Coronary artery (tissue), 2 donors: Measurements from ENCODE around the gene SSBP4.

Experiments
- DNase-seq: peaks from one replicate; pipeline ENCODE4 v3.0.0-alpha.2; 2017; ENCODE audit warnings: low spot score
- H3K27ac ChIP-seq, 2 donors: fragments of 200-600 bp; sonication (generic); one replicate each; pipeline ENCODE4 v1.5.1; 2016 to 2019
- H3K4me3 ChIP-seq: fragments of 200-600 bp; sonication (generic); 2 replicates; pipeline ENCODE4 v1.5.1; 2016; ENCODE audit warnings: mild to moderate bottlenecking, moderate library complexity
- TF ChIP-seq, protein P1 (sequence below): fragments of 200-600 bp; sonication (generic); IDR thresholded peaks from one replicate; pipeline ENCODE4 v1.5.1; 2019; ENCODE audit warnings: antibody characterized with exemption

SSBP4 gene

GRCh38 chr19:18408053-18408476 is 11.1 kb upstream of the SSBP4 start:
- TF ChIP-seq, protein P1, sequence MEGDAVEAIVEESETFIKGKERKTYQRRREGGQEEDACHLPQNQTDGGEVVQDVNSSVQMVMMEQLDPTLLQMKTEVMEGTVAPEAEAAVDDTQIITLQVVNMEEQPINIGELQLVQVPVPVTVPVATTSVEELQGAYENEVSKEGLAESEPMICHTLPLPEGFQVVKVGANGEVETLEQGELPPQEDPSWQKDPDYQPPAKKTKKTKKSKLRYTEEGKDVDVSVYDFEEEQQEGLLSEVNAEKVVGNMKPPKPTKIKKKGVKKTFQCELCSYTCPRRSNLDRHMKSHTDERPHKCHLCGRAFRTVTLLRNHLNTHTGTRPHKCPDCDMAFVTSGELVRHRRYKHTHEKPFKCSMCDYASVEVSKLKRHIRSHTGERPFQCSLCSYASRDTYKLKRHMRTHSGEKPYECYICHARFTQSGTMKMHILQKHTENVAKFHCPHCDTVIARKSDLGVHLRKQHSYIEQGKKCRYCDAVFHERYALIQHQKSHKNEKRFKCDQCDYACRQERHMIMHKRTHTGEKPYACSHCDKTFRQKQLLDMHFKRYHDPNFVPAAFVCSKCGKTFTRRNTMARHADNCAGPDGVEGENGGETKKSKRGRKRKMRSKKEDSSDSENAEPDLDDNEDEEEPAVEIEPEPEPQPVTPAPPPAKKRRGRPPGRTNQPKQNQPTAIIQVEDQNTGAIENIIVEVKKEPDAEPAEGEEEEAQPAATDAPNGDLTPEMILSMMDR: no peak
- Histone ChIP-seq H3K4me3 (no peak overlapping the region), H3K27ac (no peak overlapping the region)
- no peak for DNase-seq

DNA sequence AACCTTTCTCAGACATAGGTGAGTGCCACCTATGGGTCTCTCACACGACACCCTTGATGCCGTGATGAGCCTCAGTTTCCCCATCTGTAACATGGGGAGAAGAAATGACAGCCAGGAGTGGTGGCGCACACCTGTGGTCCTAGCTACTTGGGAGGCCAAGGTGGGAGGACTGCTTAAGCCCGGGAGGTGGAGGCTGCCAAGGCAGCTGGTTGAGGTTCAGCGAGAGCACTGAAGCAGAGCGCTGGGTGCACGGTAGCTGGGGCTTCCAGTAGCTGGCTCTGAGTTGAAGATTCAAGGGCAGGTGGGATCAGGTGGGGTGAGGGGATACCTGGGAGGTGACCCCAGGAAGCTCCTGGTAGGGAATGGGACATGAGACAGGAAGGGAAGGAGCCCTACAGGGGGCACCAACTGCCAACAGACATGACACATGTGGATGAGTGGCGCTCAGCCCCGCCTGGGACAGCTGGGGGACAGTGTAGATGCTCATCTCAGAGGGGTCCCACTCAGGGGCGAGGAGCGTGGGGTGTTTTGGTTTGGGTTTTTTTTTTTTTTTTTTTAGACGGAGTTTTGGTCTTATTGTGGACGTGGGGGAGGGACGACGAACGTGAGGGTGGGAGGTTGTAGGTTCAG is 6.5 kb upstream of the SSBP4 start:
- DNase-seq: peak; percentile 70
- Histone ChIP-seq H3K4me3 (no peak overlapping the region), H3K27ac (no peak overlapping the region)
- TF ChIP-seq, protein P1: no peak

GRCh38 chr19:18414504-18415177 is 4.6 kb upstream of the SSBP4 start:
- H3K4me3 ChIP-seq: peak overlapping the region; percentile 63
- TF ChIP-seq, protein P1: no peak

GRCh38 chr19:18415178-18415867 is 3.9 kb upstream of the SSBP4 start:
- peak overlapping the region; percentile 63 for H3K4me3 ChIP-seq
- TF ChIP-seq, protein P1: no peak
- H3K27ac ChIP-seq: peak overlapping the region; percentile 96 to 97
- DNase-seq: peak; percentile 89

More at GRCh38 chr19:18414504-18415177, 4.6 kb upstream of the SSBP4 start:
- peak overlapping the region; percentile 96 to 97 for H3K27ac ChIP-seq
- DNase-seq: no peak

GRCh38 chr19:18416778-18417249 is 2.4 kb upstream of the SSBP4 start:
- H3K27ac ChIP-seq: peak overlapping the region; percentile 96 to 97
- DNase-seq: peak; percentile 95
- TF ChIP-seq, protein P1: no peak
- H3K4me3 ChIP-seq: peak overlapping the region; percentile 81

- peak overlapping the region; percentile 81 for H3K4me3 ChIP-seq
- peak; percentile 91 for DNase-seq
- TF ChIP-seq, protein P1: no peak
These were observed 1.8 kb upstream of the SSBP4 start for GRCh38 chr19:18417250-18418028.

More at GRCh38 chr19:18417250-18418028, 1.8 kb upstream of the SSBP4 start:
- H3K27ac ChIP-seq: peak overlapping the region; percentile 96 to 97
